HG02798 (cell line): ENCODE data around the gene TMEM61.

Experiments
- ATAC-seq: cut with Tn5 transposase; IDR thresholded peaks from one replicate; pipeline ENCODE4 v1.9.1; 2021; ENCODE audit warnings: mild to moderate bottlenecking; ENCODE audit not compliant: unreplicated experiment, poor library complexity

The TMEM61 gene

DNA sequence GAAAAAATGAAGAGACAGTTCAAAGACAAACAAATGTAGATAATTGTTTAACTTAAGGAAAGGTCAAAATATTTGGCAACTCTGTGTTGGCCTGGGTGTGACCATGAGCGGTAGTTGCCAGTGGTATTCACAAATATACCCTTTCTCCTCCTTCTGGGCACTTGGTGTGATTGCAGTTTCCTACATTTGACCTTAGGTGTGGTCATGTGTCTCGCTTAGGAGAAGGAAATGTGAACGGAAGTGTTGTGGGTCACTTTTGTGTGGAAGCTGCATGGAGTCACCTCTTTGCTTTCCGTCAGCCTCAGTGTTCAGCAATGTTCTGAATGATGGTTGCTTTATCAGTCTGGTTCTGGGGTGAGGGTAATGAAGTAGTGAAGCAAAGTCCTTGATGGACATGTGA is 55.5 kb downstream of the TMEM61 start:
- no peak for ATAC-seq

DNA sequence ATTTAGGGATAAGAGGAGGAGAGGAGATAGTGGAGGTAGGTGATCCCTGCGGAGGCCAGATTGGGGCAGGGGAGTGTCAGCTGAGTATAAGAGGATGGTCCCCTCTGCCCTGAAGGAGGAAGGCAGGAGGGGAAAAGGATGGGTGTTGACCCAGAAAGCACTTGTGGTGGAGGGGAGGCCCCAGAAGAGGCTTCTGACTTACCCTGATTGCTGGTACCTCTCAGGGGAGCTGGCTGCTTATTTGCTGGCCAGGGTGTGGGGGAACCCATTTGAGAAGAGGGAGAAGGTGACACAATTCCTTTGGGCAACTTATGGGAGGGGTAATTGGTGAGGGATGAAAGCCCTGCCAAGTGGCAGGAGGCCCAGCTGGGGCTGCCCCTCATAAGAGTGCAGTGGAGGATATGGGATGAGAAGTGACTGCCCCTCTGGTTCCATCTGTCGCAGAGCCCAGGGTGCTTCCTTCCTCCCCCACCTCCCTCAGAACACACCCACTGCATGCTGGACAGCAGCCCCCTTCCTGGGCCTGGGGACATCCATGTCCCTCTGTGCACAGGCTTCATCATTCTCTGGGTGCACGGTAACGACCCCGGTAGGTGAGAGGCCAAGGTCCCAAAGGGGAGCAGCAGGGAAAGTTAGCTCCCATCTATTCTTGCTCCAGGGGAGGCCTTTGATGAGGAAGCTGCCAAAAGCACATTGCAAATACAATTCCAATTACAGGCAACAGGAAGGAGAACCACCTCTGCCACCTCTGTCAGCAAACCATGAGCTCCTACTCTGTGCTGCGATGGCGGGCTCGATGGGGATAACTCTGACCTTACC is 57.5 kb downstream of the TMEM61 start:
- no peak for ATAC-seq

GRCh38 chr1:55038552-55038838 is 58.1 kb downstream of the TMEM61 start:
- no peak for ATAC-seq

DNA sequence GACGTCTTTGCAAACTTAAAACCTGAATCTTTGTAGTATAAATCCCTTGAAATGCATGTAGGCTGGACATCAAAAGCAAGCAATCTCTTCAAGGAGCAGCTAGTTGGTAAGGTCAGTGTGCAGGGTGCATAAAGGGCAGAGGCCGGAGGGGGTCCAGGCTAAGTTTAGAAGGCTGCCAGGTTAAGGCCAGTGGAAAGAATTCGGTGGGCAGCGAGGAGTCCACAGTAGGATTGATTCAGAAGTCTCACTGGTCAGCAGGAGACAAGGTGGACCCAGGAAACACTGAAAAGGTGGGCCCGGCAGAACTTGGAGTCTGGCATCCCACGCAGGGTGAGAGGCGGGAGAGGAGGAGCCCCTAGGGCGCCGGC is 58.5 kb downstream of the TMEM61 start:
- no peak for ATAC-seq

DNA sequence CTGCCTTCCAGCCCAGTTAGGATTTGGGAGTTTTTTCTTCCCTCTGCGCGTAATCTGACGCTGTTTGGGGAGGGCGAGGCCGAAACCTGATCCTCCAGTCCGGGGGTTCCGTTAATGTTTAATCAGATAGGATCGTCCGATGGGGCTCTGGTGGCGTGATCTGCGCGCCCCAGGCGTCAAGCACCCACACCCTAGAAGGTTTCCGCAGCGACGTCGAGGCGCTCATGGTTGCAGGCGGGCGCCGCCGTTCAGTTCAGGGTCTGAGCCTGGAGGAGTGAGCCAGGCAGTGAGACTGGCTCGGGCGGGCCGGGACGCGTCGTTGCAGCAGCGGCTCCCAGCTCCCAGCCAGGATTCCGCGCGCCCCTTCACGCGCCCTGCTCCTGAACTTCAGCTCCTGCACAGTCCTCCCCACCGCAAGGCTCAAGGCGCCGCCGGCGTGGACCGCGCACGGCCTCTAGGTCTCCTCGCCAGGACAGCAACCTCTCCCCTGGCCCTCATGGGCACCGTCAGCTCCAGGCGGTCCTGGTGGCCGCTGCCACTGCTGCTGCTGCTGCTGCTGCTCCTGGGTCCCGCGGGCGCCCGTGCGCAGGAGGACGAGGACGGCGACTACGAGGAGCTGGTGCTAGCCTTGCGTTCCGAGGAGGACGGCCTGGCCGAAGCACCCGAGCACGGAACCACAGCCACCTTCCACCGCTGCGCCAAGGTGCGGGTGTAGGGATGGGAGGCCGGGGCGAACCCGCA is 59.1 kb downstream of the TMEM61 start, which contains the start of gene PCSK9:
PCSK9 (plus strand) TSS at position 207 of the 741 bp plus-strand sequence; CDS start at position 497, 290 bp downstream.
- no peak for ATAC-seq

GRCh38 chr1:55040083-55040932 is 59.9 kb downstream of the TMEM61 start:
- ATAC-seq, result no peak

DNA sequence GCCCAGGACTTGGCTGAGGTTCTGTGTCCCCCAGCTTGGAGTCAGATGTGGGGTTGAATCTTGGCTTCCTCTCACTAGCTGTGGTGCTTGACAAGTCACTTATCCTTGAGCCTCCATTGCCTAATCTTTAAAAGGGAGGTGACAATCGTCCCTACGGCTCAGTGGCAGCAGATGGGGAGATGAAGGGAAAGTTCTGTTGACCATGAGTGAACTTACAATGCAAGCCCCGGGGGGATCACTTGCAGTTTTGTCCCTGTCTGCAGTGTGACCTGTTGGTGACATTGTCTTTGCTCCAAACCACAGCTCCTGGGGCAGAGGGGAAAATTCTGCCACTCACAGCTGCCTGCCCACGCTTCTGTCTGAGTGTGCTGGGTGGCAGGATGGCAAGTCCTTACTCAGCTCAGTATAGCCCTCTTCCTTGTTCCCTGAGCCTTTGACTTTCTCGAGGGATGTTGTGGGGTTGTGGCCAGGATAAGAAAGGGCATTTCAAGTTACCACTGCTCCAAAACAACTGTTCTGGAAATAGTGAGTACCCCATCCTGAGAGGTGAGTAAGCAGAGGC is 60.6 kb downstream of the TMEM61 start:
- no peak for ATAC-seq

DNA sequence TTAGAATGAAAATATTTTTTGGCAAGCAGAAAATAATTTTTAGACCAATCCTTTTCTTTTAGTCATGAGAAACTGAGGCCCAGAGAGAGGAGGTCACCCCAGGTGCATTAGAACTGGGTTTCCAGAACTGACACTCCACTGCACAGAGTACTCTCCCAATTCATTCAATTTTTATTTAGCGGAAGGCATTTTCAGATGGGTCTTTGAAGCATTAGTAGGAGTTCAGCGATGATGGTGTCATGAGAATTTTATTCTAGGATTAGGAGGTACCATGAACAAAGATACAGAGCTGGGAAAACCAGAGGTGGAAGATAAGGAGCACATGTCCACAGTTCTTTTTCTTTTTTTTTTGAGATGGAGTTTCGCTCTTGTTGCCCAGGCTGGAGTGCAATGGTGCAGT is 61.2 kb downstream of the TMEM61 start:
- no peak for ATAC-seq
